ENCODE data around the gene DYRK1A.
A peak's percentile ranks its signal among the peaks of the same experiment; 100 is the strongest.

Gene DYRK1A

DNA sequence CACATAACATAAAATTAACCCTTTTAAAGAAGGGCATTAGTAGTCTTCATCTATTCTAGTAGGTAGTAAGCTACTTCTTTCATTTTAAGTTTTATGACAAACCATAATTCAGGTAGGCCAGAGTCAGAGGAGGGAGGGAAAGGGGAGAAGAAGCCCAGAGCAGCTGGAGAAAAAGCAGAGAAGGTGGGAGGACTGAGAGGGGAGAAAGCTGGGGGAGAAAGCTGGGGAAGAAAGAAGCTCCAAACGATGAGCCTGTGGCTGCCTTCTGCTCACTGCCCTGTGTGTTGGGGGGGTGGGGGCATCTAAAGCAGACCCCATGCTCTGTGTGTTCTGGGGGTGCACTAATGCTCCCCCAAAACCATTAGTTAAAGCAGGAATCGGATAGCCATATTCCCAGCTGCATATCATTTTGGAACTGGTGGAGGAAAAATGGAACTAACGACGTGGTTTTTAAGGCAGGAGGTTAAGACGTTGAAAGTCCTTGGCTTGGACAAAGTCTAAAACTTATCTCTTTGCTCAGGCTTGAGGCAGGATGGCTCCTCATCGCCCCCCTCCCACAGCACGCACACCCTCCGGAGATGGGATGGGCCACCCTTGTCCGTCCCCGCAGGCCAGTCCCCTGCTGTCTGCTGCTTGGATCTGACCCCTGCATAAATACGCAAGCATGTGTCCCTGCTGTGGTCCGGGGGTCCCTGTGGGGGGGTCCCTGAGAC is 184.2 kb downstream of the DYRK1A start:
- no peak for DNase-seq (ENCODE audit: low spot score)

DNA sequence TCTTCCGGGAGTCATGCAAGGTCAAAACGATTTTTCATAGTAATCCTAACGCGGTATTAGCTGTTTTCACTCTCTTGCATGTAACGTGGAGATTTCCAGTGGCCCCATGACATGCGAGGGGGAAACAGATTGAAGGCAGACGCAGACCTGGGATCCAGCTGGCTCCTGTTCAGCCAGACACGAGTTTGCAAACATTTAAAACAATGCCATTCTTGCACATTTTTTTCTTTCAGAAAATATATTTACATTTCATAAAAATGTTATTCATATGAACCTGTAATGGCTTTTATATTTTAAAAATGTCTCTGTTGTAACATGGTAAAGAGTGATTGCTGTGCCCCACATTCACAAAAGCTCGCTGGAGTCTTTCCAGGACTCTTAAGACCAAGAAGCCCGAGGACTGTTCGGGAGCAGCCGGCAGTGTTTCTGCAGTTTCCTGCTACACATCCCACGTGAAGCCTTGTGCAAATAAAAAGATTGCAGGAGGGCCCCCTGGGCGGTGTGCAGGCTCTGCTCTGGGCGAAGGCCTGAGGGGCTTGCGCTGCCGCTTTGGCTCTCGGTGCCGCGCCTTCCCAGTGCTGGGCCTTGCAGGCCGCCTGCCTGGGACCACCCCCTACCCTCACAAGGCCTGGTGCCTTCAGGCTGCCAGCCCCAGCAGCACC is 184.9 kb downstream of the DYRK1A start:
- DNase-seq (ENCODE audit: low spot score) = no peak

DNA sequence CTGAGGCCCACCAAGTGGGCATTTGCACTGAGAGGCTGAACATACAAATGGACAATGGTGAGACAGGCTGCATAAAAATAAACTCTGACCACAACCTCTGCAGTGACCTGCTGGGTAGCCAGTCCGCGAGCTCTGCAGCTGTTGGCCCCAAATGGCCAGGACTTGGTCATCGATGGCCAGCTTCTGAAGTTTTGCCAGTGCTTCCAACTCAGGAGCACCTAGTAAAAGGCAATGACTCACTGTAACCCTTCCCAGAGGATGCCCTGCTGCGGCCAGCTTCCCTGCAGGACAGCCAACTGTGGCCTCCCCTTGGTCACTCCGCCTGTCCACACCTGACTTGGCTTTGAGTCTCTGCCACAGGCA is 185.4 kb downstream of the DYRK1A start:
- DNase-seq (ENCODE audit: low spot score) = no peak

DNA sequence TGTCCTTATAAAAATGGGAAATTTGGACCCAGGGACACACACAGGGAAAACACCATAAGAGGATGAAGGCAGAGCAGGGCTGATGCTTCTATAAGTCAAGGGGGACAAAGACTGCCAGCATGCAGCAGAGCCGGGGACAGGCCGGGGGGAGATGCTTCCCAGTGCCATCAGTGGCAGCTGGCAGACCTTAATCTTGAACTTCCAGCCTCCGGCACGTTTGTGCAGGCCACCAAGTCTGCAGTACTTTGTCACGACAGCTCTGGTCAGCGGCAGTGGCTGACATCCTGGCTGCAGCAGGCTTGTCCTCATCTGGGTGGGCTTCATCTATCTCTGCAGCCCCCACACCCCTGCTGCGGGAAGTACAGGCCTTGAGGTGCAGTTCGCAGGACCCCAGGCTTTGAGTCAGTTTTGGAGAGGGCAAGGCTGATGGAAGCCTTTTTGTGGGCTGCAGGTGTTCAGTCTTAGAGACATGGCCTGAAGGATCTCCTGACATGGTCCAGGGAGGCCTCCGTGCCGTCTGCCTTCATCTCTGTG is 186.0 kb downstream of the DYRK1A start:
- DNase-seq (ENCODE audit: low spot score) = no peak

DNA sequence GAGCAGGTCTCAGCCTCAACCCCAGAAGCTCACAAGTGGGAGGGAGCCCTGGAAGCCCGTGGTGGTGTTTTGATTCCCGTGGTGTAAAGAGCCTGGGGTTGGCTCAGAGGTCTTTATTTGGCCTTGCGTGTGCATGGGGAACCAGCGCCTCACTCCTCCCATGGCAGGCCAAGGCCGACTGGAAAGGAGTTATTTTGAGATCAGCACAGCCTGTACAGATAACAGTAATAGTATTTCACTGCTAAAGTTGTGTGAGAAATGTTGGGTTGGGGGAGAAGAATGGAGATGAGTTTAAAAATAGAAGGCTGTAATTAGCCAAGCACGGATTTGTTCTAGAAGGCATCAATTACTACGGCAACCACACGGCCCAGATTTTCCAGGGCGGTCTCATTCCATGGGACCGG is 186.5 kb downstream of the DYRK1A start:
- DNase-seq (ENCODE audit: low spot score) = no peak

DNA sequence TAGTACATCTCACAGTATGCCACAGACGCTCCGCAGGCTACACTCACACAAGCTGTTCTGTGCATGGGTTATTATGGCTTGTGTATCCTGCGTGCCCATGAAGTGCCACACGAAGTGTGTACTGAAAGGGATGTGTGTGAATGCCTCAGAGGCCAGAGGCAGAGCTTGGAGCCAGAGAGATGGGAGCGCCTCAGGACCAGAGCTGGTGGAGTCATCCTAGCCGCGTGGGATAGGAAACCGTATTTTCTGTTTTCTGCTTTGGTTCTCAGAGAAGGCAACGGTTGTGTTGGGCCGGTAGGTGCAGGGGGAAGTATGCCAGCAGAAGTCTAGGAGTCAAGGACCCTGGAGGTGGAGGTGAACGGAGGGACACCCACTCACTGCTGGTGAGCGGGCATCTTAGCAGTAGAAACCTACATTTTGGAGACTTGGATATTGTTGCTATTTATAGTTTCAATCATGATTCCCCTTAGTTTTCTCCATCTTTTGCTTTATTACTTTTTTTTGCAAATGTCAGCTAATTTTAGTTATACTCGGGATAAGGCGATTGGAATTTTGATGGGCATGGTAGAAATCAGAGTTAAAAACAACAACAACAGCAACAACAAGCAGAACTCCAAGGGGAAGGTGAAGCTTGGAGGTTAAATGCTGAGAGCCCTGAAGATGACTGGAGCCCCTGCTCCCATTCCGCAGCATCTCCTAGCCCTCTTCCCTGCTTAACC is 188.2 kb downstream of the DYRK1A start:
- DNase-seq (ENCODE audit: low spot score) = no peak

DNA sequence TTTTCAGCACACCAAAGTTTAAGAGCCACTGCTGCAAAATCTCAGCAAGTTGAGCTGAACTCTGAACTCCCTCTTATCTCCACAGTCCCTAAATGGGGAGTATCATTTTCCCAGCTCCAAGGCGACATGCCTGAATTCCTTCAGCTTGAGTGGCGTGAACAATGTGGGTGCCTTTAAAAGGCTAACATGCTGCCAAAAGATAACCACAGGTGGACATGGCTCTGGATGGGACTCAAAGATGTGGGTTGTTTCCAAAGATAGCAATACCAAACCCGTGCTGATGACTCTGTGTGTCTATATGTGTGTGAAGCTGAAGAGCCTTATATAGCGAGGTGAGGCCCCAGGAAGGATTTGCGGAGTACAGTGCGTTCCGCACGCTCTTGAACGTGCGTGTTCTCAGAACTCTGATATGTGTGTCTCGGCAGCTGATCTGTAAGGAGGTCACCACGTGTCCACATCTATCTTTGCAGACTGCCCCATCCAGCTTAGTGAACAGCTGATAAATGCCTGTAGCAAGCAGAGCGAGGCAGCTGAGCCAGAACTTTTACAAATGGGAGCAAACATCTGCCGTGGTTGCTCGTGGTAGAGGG is 189.2 kb downstream of the DYRK1A start:
- no peak for DNase-seq (ENCODE audit: low spot score)

DNA sequence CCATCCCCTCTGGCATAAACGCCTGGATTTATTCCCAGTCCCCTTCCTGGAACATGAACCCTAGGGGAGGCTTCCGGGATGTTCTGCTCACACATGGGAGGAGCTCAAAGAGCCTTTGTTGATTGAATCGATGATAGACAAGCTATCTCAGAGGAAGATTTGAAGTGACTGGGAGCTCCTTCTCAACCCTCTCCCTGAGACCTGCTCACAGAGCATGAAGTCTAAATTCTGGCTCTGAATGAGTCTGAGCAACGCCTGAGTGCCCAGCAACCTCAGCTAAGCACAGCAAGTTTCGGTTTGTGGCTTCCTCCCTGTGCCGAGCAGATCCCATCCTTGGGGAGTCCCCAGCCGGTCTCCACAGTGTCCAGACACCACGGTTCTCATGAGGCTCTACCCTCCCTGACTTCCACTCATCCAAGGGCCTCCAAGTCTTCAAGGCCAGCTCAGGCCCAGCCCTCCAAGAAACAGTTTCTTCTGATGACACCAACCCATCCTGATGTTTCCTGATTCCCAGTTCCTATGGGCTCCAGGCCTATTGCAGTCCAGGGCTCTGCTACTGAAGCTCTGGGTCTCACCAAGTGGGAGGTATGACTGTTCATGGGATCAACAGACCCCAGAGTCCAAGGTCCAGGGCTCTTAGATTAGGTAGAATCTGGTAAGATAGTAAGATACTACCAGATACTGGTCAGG is 190.8 kb downstream of the DYRK1A start:
- DNase-seq (ENCODE audit: low spot score) = no peak

DNA sequence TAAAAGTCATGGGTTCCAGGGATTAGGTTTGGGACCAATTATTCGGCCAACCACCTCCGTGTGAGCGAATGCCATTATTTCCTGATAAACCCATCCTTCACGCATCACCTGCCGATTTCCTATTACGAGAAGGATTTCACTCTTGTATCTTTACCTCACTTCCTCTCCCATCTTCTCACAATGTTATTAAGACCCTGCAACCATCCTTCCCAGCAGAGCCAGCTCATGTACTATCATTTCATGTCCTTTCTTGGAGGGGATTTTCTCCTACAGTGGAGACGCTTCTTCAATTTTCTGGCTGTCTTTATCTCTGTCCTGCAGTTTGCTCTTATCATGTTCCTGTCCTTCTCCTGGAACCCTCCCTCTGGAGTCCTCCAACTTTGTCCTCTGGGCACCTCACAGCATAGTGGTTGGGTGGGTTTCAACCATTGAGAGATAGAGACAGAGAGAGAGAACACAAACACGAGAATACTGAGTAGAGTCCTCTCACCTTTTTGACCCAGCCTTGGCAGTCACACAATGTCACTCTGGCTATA is 192.2 kb downstream of the DYRK1A start:
- no peak for DNase-seq (ENCODE audit: low spot score)

DNA sequence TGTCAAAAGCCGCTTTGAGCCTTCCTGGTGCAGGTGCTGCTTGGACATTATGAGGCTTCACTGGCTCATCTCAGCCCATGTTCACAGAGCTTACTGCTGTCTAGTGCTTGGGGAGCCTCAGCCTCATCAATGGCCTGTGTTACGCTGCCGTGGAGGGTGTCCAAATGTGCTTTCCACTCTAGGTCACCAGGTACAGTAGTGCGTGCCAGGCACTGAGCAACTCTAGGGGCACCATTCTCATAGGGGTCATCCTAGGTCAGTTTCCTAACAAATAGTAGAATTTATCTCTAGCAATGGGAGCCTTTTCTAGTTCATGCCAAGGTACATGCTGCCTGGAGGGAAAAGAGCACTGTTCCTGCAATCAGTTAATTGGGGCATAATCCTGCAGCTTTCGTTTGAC is 193.8 kb downstream of the DYRK1A start:
- no peak for DNase-seq (ENCODE audit: low spot score)

DNA sequence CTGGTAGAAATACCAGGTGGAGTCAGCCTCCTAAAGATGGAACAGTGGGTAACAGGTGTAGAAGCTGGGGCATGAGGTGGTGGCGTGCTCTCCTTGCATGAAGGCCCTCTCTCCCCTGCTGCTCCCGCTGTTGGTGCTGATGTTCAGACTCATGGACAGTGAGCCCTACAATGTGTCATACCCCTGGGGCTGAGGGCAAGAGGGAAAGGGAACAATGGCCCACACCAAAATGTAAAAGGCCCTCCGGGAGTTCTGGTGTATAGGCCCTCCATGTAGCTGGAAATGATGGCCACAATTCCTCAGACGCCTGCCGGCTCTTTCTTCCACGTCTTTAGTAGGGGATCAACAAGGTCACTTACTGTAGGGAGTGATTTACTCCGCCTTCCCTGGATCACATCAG is 194.9 kb downstream of the DYRK1A start:
- no peak for DNase-seq (ENCODE audit: low spot score)

DNA sequence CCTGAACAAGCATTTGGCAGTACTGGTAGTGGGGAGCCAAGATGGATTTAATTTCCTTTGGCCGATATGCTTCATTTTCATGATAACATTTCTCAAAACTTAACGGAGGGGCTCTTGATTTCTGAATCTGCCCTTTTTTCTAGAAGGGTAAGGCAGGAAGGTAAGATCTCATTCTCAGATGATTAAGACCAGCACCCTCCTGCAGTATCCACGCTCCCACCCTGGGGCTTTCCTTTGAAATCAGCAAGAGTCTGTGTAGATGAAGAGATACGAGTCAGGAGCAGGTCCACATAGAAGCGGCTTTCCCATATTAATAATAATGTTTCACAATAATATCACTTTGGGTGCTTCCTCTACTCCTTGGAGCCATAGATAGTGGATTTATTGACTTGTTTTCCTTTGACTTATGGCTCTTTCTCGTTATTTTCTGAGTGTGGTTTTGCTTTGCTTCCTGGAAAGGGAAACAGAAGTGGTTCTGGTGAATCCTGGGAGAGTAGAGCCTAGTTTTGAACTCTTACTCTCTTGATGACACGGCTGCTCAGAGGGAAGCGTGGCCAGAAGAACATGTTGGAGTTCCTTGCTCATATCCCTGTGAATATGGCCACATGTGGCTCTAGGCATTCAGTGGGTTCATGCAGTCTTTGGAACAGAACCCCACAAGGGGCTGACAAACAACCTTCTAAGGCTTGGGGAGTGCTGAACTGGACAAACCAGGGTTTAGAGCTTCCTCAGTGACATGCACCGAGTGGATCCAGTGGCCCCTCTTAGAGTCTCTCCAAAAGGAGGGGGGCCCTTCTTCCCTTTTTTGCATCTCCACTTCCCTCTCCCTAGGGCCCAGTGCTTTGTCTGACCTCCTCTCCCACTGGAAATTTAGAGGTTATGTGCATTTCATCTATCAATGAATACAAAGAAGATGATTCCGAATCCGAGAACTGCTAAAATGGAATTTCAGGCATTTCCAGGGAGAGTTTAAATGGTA is 195.7 kb downstream of the DYRK1A start:
- no peak for DNase-seq (ENCODE audit: low spot score)

DNA sequence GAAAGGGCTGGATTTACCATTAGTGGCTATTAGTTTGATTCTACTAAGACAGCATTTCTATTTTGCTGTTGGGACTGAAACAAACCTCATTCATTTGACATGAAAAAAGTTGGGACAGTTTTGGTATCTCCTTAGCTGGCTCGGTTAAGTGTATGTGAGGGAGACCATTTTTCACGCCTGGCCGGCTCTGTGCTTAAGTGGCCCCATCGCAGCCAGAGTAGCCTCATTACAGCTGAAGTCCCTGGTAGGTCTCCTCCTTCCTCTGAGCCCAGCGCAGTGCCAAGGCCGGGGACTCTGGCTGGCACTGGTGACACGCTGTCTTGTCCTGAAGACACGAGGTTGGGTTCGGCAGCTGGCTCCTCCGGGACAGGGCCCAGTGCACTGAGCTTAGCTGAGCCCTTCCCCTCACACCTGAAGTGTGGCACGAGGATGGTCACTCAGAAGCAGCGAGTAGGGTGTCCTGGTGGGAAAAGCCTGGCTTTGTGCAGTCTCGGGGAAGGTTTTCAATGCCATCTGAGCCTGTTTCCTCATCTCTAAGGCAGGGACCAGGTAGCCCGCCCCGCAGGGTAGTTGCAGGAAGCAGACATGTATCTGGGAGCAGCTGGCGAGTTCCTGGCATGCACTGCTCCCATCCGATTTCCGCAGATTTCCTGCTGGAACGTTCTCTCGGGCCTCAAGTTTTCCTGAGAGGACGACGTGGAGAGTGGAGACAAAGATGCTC is 196.5 kb downstream of the DYRK1A start:
- no peak for DNase-seq (ENCODE audit: low spot score)

DNA sequence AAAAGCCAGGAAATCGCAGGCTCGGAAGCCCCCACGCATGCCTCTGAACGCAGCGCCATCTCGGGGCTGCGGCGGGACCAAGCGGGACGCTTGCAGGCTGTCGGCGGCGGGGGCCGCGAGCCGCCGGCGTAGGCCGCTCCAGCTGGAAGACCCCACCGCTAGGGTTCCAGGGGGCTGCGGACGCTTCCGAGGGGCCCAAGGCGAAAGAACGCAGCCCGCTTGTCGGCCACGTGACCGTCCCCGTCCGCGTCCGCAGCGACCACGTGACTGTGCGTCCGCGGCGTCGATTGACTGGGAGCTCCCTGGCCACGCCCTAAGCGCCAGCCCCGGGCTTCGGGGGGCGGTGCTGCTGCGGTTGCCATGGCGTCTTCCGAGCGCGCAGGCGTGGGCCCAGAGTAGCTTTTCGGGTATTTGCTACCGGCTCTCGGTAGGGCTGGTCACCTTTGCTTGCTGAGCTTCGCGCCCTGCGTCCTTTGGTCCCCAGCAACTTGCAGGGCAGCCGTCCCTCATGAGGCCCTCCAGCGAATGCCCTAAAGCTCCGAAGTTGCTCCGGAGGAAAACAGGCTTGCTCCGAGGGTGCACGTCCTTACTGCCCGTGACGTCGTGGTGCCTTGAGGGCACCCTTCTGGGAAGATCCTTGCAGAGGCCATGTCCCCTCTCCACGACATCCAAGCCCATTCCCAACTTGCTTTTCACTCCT is 197.2 kb downstream of the DYRK1A start:
- peak; percentile 89 for DNase-seq (ENCODE audit: low spot score)

DNA sequence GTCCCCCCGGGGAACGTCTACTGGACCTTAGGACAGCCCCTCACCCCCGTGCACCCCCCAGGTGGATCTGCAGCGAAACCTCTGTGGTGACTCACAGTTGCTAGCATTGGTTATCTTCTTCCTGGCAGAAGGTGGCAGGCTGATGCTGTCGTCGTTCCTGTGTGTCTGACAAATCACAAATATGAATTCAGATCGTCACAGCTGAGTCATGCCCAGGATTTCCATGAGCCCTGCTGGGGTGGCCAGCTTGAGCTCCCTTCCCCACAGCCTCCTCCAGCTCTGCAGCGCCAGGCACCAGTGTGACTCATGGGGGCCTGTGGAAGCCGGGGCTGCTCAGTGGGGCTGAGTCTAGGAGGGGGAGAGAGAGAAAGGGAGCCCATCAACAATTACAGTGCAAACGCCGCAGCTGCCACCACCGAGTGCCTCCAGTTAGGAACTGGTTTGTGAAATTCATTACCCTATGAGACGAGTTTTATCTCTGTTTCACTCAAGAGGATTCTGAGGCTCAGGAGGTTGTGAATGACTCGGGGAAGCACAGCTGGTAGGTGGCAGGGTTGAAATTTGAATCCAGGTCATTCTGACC is 197.9 kb downstream of the DYRK1A start:
- DNase-seq (ENCODE audit: low spot score) = peak; percentile 66

DNA sequence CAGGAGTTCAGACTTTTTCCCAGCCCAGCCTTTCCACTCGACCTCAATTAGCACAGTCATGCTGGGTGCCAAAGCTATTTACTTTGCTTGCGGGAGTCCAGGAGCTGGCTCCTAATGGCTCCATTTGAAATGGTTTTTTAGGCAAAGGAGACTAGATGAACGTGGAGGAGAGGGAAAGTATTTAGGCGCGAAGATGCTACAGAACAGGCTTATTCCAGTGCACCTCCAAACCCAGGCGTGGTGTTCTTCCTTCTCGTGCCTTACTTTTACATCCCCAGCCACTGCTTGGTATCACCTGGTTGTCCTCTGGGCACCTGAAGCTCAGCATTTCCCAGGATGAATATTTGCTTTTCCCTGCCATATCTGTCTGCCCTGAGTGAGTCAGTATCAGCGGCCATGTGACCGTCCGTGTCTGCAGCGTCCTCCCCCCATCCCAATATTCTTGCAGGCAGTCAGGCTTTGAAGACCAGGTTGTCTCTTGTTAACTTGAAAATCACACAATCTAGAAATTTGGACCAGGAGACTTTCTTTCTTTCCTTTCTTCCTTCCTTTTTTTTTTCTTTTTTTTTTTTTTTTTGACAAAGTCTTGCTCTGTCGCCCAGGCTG is 198.5 kb downstream of the DYRK1A start:
- peak; percentile 8 for DNase-seq (ENCODE audit: low spot score)

DNA sequence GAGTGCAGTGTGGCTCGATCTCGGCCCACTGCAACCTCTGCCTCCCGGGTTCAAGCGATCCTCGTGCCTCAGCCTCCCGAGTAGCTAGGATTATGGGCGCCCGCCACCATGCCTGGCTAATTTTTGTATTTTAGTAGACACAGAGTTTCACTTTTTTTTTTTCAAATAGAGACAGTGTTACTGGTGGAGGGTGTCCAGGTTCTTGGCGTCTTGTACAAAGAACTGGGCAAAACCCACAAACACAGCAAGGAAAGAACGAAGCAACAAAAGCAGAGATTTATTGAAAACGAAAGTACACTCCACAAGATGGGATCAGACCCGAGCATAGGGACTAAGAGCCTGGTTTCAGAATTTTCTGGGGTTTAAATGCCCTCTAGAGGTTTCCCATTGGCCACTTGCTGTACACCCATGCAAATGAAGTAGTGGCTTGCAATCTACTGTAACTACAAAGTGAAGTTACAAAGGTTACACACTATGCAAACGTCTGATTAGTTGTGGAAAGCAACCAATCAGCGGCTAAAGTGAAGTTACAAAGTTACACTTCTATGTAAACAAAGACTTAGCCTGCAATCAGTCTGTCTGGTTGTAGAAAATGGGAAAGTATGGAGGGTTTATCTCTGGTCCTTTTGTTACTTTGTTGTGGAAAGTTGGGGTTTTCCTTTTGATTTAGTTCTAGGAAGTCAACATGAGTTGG is 199.1 kb downstream of the DYRK1A start:
- peak; percentile 57 for DNase-seq (ENCODE audit: low spot score)
